ENCODE data around the gene CLIP2. TPM values are rescaled to one million over a fixed set of nuclear protein-coding genes. Genes with fewer than 3 reads are reported as not detected.
A peak's percentile ranks its signal among the peaks of the same experiment; 100 is the strongest.

The CLIP2 gene
- polyA plus RNA-seq, 1 experiment: 5.6 TPM

DNA sequence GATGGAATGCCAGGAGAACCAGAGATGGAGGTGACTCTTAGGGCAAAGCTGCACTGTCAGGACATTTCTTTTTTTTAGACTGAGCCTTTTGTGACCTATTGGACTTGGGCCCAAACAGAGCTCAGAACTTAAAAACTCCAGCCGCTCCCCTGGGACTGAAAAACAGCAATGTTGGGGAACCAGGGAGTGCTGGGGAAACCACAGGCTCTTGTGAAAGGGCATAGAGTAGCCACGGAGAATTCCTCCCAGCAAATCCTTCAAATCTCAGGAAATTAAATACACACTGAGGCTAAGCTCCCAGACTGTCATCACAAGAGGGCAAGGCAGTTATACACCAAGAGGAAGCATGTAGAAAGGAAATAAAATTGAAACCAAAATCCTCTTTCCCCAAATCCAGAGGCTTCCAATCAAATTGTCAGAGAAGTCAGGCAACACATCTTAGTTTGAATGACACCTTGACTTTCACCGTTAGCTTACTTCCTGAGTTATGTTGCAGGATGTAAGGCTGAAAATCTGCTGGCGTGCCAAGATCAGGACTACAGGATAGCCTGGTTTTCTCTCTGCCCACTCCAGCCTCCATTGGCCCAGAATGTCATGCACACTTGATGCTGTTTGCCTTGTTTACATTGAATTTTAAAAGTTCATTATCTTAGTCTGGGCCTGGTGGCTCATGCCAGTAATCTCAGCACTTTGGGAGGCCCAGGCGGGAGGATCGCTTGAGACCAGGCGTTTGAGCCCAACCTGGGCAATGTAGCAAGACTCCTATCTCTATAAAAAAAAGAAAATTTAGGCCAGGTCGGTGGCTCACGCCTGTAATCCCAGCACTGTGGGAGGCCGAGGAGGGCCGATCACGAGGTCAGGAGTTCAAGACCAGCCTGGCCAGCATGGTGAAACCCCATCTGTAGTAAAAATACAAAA lies 32.5 kb upstream of the CLIP2 start:
- TF ChIP-seq, protein P1, sequence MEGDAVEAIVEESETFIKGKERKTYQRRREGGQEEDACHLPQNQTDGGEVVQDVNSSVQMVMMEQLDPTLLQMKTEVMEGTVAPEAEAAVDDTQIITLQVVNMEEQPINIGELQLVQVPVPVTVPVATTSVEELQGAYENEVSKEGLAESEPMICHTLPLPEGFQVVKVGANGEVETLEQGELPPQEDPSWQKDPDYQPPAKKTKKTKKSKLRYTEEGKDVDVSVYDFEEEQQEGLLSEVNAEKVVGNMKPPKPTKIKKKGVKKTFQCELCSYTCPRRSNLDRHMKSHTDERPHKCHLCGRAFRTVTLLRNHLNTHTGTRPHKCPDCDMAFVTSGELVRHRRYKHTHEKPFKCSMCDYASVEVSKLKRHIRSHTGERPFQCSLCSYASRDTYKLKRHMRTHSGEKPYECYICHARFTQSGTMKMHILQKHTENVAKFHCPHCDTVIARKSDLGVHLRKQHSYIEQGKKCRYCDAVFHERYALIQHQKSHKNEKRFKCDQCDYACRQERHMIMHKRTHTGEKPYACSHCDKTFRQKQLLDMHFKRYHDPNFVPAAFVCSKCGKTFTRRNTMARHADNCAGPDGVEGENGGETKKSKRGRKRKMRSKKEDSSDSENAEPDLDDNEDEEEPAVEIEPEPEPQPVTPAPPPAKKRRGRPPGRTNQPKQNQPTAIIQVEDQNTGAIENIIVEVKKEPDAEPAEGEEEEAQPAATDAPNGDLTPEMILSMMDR (IDR thresholded peaks at IDR 0.05; ENCODE audit: insufficient read depth, low read depth, low read length): no peak
- H3K4me3 ChIP-seq (ENCODE audit: low read depth, low read length): no peak overlapping the region
- ChIA-PET CTCF (interaction anchor here (0.6 kb wide), 1 partner anchor 376 kb away, joined by 3 read pairs; no protein-coding TSS in a partner anchor), POLR2A (no interaction called here)
- H3K36me3 ChIP-seq (ENCODE audit: control insufficient read depth, insufficient read depth, low read length): no peaks in the 10 kb centered on the region
- no peaks in the 10 kb centered on the region for H3K27me3 ChIP-seq (ENCODE audit: control insufficient read depth, insufficient read depth, low read length)
- DNase-seq (ENCODE audit: low read depth): peak; percentile 2

DNA sequence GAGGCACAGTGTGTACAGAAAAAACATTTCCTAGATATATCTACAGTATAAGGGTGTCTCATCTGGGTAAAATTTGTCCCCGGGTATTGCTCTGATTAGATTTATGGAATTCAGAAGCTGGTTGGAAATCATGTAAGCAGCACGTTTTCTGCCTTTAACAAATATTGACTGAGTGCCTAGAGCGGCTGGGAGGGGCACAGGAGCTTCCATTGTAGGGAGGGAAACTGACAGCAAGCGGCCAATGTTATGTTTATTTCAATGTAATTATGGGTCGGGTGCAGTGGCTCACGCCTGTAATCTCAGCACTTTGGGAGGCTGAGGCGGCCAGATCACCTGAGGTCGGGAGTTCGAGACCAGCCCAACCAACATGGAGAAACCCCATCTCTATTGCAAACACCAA lies 30.6 kb upstream of the CLIP2 start:
- TF ChIP-seq, protein P1 (IDR thresholded peaks at IDR 0.05; ENCODE audit: insufficient read depth, low read depth, low read length): no peak
- H3K4me3 ChIP-seq (ENCODE audit: low read depth, low read length): no peak overlapping the region
- no peaks in the 10 kb centered on the region for H3K27me3 ChIP-seq (ENCODE audit: control insufficient read depth, insufficient read depth, low read length)
- H3K36me3 ChIP-seq (ENCODE audit: control insufficient read depth, insufficient read depth, low read length): no peaks in the 10 kb centered on the region
- POLR2A ChIA-PET: no interaction called here
- CTCF ChIA-PET: interaction anchor here (1.5 kb wide), 1 partner anchor 52 kb away, joined by 3 read pairs; no protein-coding TSS in a partner anchor
- no peak for DNase-seq (ENCODE audit: low read depth)

DNA sequence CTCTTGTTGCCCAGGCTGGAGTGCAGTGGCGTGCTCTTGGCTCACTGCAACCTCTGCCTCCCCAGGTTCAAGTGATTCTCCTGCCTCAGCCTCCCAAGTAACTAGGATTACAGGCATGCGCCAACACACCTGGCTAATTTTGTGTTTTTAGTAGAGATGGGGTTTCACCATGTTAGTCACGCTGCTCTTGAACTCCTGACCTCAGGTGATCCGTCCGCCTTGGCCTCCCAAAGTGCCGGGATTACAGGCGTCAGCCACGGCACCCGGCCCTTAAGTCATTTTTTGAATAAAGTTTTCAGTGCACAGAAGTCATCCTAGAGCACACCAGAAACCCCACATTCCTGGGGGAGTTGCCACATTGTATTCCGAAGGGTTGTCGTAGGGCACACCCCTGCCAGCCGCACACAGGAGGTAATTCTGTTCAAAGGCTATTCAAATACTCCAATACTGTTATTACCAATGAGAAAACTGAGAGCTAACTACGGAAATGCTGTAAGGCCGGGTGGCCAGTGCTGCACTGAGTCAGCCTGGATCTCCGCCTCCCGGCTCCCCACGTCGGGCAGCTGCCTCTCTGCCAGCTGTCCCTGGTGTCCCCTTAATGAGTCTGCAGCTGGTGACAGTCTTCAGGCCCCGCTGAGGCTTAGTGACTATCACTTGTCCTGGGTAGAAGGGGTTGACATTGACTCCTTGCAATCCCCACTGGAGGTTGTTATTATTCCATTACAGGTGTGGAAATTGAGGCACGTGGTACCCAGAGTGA lies 26.4 kb upstream of the CLIP2 start:
- Histone ChIP-seq H3K4me3 (ENCODE audit: low read depth, low read length) (no peak overlapping the region), H3K36me3 (ENCODE audit: control insufficient read depth, insufficient read depth, low read length) (no peaks in the 10 kb centered on the region), H3K27me3 (ENCODE audit: control insufficient read depth, insufficient read depth, low read length) (no peaks in the 10 kb centered on the region)
- TF ChIP-seq, protein P1 (IDR thresholded peaks at IDR 0.05; ENCODE audit: insufficient read depth, low read depth, low read length): no peak
- ChIA-PET POLR2A (no interaction called here), CTCF (no interaction called here)
- DNase-seq (ENCODE audit: low read depth): no peak

DNA sequence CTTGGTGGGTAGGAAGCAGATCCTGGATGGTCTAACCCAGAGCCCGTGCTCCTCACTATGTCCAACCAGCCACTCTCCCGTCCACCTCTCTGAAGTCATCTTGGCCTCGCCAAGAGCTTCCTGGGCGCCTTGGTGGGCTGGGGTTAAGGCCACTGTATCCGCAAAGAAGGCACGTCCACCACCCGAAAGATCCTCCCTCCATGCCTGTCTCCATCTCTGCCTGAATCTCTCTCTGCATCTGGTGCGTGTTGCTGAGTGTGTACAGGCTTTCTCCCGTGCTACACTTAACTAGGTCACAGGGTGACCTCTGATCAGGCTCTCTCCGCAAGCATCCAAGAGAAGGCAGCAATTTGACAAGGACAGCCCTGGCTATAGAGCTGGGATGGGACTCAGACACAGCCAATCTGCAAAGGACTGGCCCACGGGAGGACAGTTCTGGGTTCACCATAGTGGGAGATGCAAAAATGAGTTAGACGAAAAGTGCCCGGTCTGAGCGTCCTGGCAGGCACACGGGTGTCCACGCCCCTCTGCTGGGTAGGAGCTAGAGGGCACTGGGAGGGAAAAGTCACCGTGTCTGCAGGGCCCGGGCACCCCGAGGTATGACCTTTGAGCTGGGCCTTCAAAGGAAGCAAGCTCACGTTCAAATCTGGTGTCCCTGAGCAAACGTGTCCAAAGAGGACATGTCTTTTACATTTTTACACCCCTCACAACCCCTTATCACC lies 25.6 kb upstream of the CLIP2 start:
- ChIA-PET POLR2A (no interaction called here), CTCF (no interaction called here)
- no peaks in the 10 kb centered on the region for H3K36me3 ChIP-seq (ENCODE audit: control insufficient read depth, insufficient read depth, low read length)
- H3K4me3 ChIP-seq (ENCODE audit: low read depth, low read length): no peak overlapping the region
- TF ChIP-seq, protein P1 (IDR thresholded peaks at IDR 0.05; ENCODE audit: insufficient read depth, low read depth, low read length): no peak
- no peak for DNase-seq (ENCODE audit: low read depth)
- no peaks in the 10 kb centered on the region for H3K27me3 ChIP-seq (ENCODE audit: control insufficient read depth, insufficient read depth, low read length)
